ENCODE results near the gene TRIM63. TPM values are rescaled to one million over a fixed set of nuclear protein-coding genes. Genes with fewer than 3 reads are reported as not detected.

Gene TRIM63
- total RNA-seq, 6 donors from 2014 or later = 0.26 to 0.61 (median 0.34) TPM; not detected in 3

GRCh38 chr1:26053718-26054560 is 13.5 kb downstream of the TRIM63 start:
- Histone ChIP-seq H3K36me3 (no peaks in the 10 kb centered on the region), H3K27me3 (no peaks in the 10 kb centered on the region), H3K9me3 (no peaks in the 10 kb centered on the region), H3K4me3 (no peak overlapping the region), H3K4me1 (no peaks in the 10 kb centered on the region), H3K27ac (no peak overlapping the region)
- no peak for TF ChIP-seq CTCF (IDR thresholded peaks at IDR 0.05)
- TF ChIP-seq POLR2AphosphoS5 (IDR thresholded peaks at IDR 0.05) = no peak
- ATAC-seq (ENCODE audit: low FRiP score in 2 of 2) (peak in 1 of 2 donors; percentile 29), DNase-seq (no peak)
- WGBS, 2 donors = 36 to 42% methylated on average over 13 to 16 of the region's 16 CpGs

DNA sequence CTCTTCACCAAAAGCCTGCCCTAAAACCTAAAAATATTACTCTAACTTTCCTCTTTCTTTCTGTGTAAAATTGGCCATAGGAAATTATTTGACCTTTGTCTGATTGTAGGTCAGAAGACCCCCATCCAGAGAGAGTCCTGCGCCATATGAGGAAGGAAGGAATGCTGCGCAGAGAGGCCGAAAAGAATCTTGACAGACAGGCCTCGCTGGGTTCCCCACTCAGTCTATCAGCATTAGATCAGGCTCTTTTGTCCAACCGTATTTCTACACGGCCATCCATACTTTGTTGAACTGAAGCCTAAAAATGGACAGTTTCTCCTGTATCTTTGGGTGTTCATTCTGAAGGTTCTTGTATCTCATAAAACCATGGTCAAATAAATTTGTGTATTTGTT is 17.2 kb downstream of the TRIM63 start:
- Histone ChIP-seq H3K36me3 (no peaks in the 10 kb centered on the region), H3K4me3 (no peak overlapping the region), H3K4me1 (peaks cover 8 to 16% (median 12%) of the 10 kb centered on the region in 4 donors), H3K9me3 (no peaks in the 10 kb centered on the region), H3K27ac (no peak overlapping the region), H3K27me3 (peaks cover 2 to 25% (median 13%) of the 10 kb centered on the region in 4 donors)
- WGBS, 2 donors = 84 to 93% methylated on average over 6 of the region's 6 CpGs
- ATAC-seq (ENCODE audit: low FRiP score in 2 of 2) = no peak
- TF ChIP-seq EP300 (IDR thresholded peaks at IDR 0.05) (no peak), CTCF (IDR thresholded peaks at IDR 0.05) (no peak), POLR2A (IDR thresholded peaks at IDR 0.05) (no peak), POLR2AphosphoS5 (IDR thresholded peaks at IDR 0.05) (no peak)
- no peak for DNase-seq

DNA sequence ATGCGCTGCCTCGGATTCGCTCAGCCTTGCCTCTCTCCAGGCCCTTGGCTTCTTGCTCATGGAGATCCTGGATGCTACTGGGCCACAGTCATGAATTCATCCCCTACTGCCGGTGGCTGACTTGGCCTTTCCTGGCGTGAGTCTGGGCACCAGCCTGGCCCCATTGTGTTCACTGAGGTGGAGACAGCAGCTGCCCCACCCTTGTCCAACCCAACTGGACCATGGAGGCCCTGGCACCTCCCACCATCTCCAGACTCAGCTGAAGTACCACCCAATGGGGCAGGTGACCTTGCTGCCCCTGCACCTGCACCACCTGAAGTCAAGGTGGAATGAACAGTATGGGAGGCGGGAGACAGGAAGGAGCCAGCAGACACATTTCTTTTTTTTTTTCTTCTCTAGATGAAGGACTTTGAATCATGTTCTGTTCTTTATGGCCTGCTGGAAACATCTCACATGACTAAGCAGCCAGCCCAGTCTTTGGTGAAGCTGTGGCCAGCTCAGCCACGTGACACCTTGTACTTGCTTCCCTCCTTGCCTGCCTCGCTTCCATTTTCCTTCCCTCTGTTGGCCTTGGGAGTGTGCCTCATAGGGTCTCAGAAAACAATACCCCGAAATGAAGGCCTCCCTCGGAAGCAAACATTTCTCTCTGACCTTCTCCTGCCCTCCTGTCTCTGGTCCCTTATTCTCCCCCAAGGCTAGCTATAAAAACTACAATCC is 17.7 kb downstream of the TRIM63 start:
- 72 to 81% methylated on average over 7 to 10 of the region's 10 CpGs for WGBS, 2 donors
- no peak for DNase-seq
- no peak overlapping the region for H3K27ac ChIP-seq

GRCh38 chr1:26047278-26047874 is 20.1 kb downstream of the TRIM63 start:
- Histone ChIP-seq H3K36me3 (no peaks in the 10 kb centered on the region), H3K4me3 (no peak overlapping the region)
- ATAC-seq (ENCODE audit: low FRiP score in 2 of 2) = no peak

More for the DNA sequence above, 17.7 kb downstream of the TRIM63 start:
- Histone ChIP-seq H3K4me1 (peaks cover 8 to 18% (median 12%) of the 10 kb centered on the region in 4 donors), H3K4me3 (no peak overlapping the region), H3K9me3 (no peaks in the 10 kb centered on the region), H3K36me3 (no peaks in the 10 kb centered on the region), H3K27me3 (peaks cover 2 to 30% (median 17%) of the 10 kb centered on the region in 4 donors)
- TF ChIP-seq POLR2AphosphoS5 (IDR thresholded peaks at IDR 0.05) = no peak
- no peak for TF ChIP-seq POLR2A (IDR thresholded peaks at IDR 0.05)
- TF ChIP-seq EP300 (IDR thresholded peaks at IDR 0.05) = no peak
- no peak for TF ChIP-seq CTCF (IDR thresholded peaks at IDR 0.05)
- no peak for ATAC-seq (ENCODE audit: low FRiP score in 2 of 2)

More at GRCh38 chr1:26047278-26047874, 20.1 kb downstream of the TRIM63 start:
- H3K4me1 ChIP-seq = peaks cover 8 to 18% (median 12%) of the 10 kb centered on the region in 4 donors
- no peak for TF ChIP-seq EP300 (IDR thresholded peaks at IDR 0.05)
- no peak for TF ChIP-seq POLR2AphosphoS5 (IDR thresholded peaks at IDR 0.05)
- no peak for TF ChIP-seq CTCF (IDR thresholded peaks at IDR 0.05)
- TF ChIP-seq POLR2A (IDR thresholded peaks at IDR 0.05) = no peak
- no peaks in the 10 kb centered on the region for H3K9me3 ChIP-seq
- peaks cover 2 to 37% (median 17%) of the 10 kb centered on the region in 4 donors for H3K27me3 ChIP-seq
- DNase-seq = no peak
- 79 to 80% methylated on average over 7 of the region's 7 CpGs for WGBS, 2 donors
- no peak overlapping the region for H3K27ac ChIP-seq

All from upper lobe of left lung (tissue), 6 donors.